H9 (cell line): ENCODE data around the gene LRP10. TPM values are rescaled to one million over a fixed set of nuclear protein-coding genes. Genes with fewer than 3 reads are reported as not detected.

Source experiments
- DNase-seq: peaks from one replicate; pipeline ENCODE4 v3.0.0-alpha.2; 2017
- H2AFZ ChIP-seq: one replicate; pipeline ENCODE4 v1.6.1; 2013; ENCODE audit warnings: mild to moderate bottlenecking, low read length, control low read depth, moderate library complexity
- H2AK5ac ChIP-seq: 2 replicates; pipeline ENCODE4 v1.6.1; 2013; ENCODE audit warnings: low read length, control low read depth, mixed read lengths; ENCODE audit not compliant: insufficient read length
- H2BK120ac ChIP-seq: one replicate; pipeline ENCODE4 v1.6.1; 2013; ENCODE audit warnings: low read depth, mild to moderate bottlenecking, low read length, control low read depth, inconsistent platforms; ENCODE audit not compliant: poor library complexity, severe bottlenecking
- H2BK12ac ChIP-seq: 2 replicates; pipeline ENCODE4 v1.6.1; 2013; ENCODE audit warnings: low read length, control low read depth, mixed read lengths, low read depth; ENCODE audit not compliant: insufficient read length
- H2BK15ac ChIP-seq: 2 replicates; pipeline ENCODE4 v1.6.1; 2013; ENCODE audit warnings: low read depth, low read length, control low read depth
- H2BK20ac ChIP-seq: one replicate; pipeline ENCODE4 v1.6.1; 2013; ENCODE audit warnings: low read depth, mild to moderate bottlenecking, low read length, control low read depth, inconsistent platforms; ENCODE audit not compliant: poor library complexity, severe bottlenecking
- H2BK5ac ChIP-seq: 2 replicates; pipeline ENCODE4 v1.6.1; 2013; ENCODE audit warnings: low read length, control low read depth, mixed read lengths; ENCODE audit not compliant: insufficient read length
- H3K14ac ChIP-seq: 2 replicates; pipeline ENCODE4 v1.6.1; 2013; ENCODE audit warnings: low read length, control low read depth; ENCODE audit not compliant: insufficient read depth
- H3K18ac ChIP-seq: 2 replicates; pipeline ENCODE4 v1.6.1; 2013; ENCODE audit warnings: low read depth, mild to moderate bottlenecking, mixed read lengths, low read length, control low read depth; ENCODE audit not compliant: insufficient read length
- H3K23ac ChIP-seq: 2 replicates; pipeline ENCODE4 v1.6.1; 2013; ENCODE audit warnings: low read length, control low read depth, mixed read lengths, low read depth; ENCODE audit not compliant: insufficient read length
- H3K23me2 ChIP-seq: 2 replicates; pipeline ENCODE4 v1.6.1; 2013; ENCODE audit warnings: low read depth, mild to moderate bottlenecking, mixed read lengths, low read length, control low read depth; ENCODE audit not compliant: insufficient read length, poor library complexity, severe bottlenecking
- H3K27ac ChIP-seq: 2 replicates; pipeline ENCODE4 v1.5.1; 2013; ENCODE audit warnings: low read length, control low read depth, mixed read lengths, low read depth; ENCODE audit not compliant: insufficient read length
- H3K27me3 ChIP-seq: 2 replicates; pipeline ENCODE4 v1.6.1; 2013; ENCODE audit warnings: low read length, control low read depth, inconsistent platforms; ENCODE audit not compliant: insufficient read depth
- H3K4ac ChIP-seq: 2 replicates; pipeline ENCODE4 v1.6.1; 2013; ENCODE audit warnings: low read depth, mild to moderate bottlenecking, control low read depth, inconsistent platforms, low read length, moderate library complexity
- H3K4me1 ChIP-seq: 2 replicates; pipeline ENCODE4 v1.6.1; 2013; ENCODE audit warnings: low read length, control low read depth, inconsistent platforms; ENCODE audit not compliant: insufficient read depth
- H3K4me2 ChIP-seq: 2 replicates; pipeline ENCODE4 v1.6.1; 2013; ENCODE audit warnings: low read length, control low read depth, mixed read lengths; ENCODE audit not compliant: insufficient read length, insufficient read depth
- H3K56ac ChIP-seq: 2 replicates; pipeline ENCODE4 v1.6.1; 2013; ENCODE audit warnings: low read depth, mild to moderate bottlenecking, mixed read lengths, low read length, control low read depth; ENCODE audit not compliant: insufficient read length
- H3K79me1 ChIP-seq: 2 replicates; pipeline ENCODE4 v1.6.1; 2013; ENCODE audit warnings: low read depth, mild to moderate bottlenecking, moderate library complexity, low read length, control low read depth, inconsistent platforms; ENCODE audit not compliant: insufficient read depth, poor library complexity, severe bottlenecking
- H3K79me2 ChIP-seq: 2 replicates; pipeline ENCODE4 v1.6.1; 2013; ENCODE audit warnings: low read length, control low read depth, inconsistent platforms; ENCODE audit not compliant: insufficient read depth
- H3K9ac ChIP-seq: 2 replicates; pipeline ENCODE4 v1.6.1; 2013; ENCODE audit warnings: low read length, control low read depth, mixed read lengths; ENCODE audit not compliant: insufficient read length; ENCODE audit errors: extremely low read depth
- H3K9me3 ChIP-seq: one replicate; pipeline ENCODE4 v1.6.1; 2013; ENCODE audit warnings: low read depth, low read length, inconsistent platforms; ENCODE audit not compliant: control insufficient read depth
- H3T11ph ChIP-seq: one replicate; pipeline ENCODE4 v1.6.1; 2013; ENCODE audit warnings: mild to moderate bottlenecking, low read length, control low read depth, inconsistent platforms
- H4K20me1 ChIP-seq: one replicate; pipeline ENCODE4 v1.6.1; 2013; ENCODE audit not compliant: control insufficient read depth, insufficient read length, insufficient read depth
- H4K5ac ChIP-seq: 2 replicates; pipeline ENCODE4 v1.6.1; 2013; ENCODE audit warnings: low read depth, mild to moderate bottlenecking, mixed read lengths, low read length, control low read depth; ENCODE audit not compliant: insufficient read length
- H4K8ac ChIP-seq: replicated peaks from 2 replicates; pipeline ENCODE4 v1.6.1; 2013; ENCODE audit warnings: low read length, control low read depth, mixed read lengths, low read depth; ENCODE audit not compliant: insufficient read length
- H4K91ac ChIP-seq: 2 replicates; pipeline ENCODE4 v1.6.1; 2013; ENCODE audit warnings: low read depth, mild to moderate bottlenecking, moderate library complexity, mixed read lengths, low read length, control low read depth; ENCODE audit not compliant: insufficient read length
- H3K27ac Mint-ChIP-seq, 3 experiments: 2 replicates in 2 of 3; 3 replicates in 1 of 3; pipeline ENCODE4 v1.8.0; 2020 to 2021; ENCODE audit warnings: mixed read lengths in 3 of 3, mild to moderate bottlenecking in 1 of 3, moderate library complexity in 1 of 3
- H3K27me3 Mint-ChIP-seq: 2 replicates; pipeline ENCODE4 v1.8.0; 2021; ENCODE audit warnings: low read depth, mild to moderate bottlenecking, moderate library complexity, mixed read lengths
- H3K36me3 Mint-ChIP-seq, 3 experiments: 2 replicates in 2 of 3; 3 replicates in 1 of 3; pipeline ENCODE4 v1.8.0; 2020 to 2021; ENCODE audit warnings: low read depth in 3 of 3, mixed read lengths in 3 of 3; ENCODE audit not compliant: insufficient read depth in 1 of 3
- H3K4me1 Mint-ChIP-seq, 2 experiments: 2 replicates each; pipeline ENCODE4 v1.8.0; 2020; ENCODE audit warnings: mixed read lengths in 2 of 2
- H3K4me3 Mint-ChIP-seq, 2 experiments: 2 replicates in 1 of 2; 3 replicates in 1 of 2; pipeline ENCODE4 v1.8.0; 2020 to 2021; ENCODE audit warnings: mild to moderate bottlenecking in 2 of 2, mixed read lengths in 2 of 2, moderate library complexity in 1 of 2
- H3K9me3 Mint-ChIP-seq, 2 experiments: 2 replicates in 1 of 2; 3 replicates in 1 of 2; pipeline ENCODE4 v1.8.0; 2020; ENCODE audit warnings: mild to moderate bottlenecking in 2 of 2, mixed read lengths in 2 of 2, moderate library complexity in 1 of 2
- WGBS: extraction: QIAGEN DNeasy Blood & Tissue Kit; methylation state at CpG from one replicate; pipeline ENCODE4 v1.1.7; 2013; ENCODE audit warnings: missing lambda C conversion rate, low lambda C conversion rate, mixed read lengths; ENCODE audit not compliant: insufficient read length; ENCODE audit errors: extremely low coverage; 5-methylcytosine and 5-hydroxymethylcytosine counted together
- total RNA-seq: library from RNA; stranded (reverse); gene quantifications from 2 replicates; pipeline ENCODE4 v1.2.1, GENCODE V29; 2021
- TF ChIP-seq, protein P1 (sequence below): fragments of 200-600 bp; sonication (generic); conservative IDR thresholded peaks from 3 replicates; pipeline ENCODE4 v1.8.0; 2021; ENCODE audit warnings: antibody characterized with exemption, mild to moderate bottlenecking

Gene LRP10
- total RNA-seq, 1 experiment from 2014 or later, result 13.3 TPM

DNA sequence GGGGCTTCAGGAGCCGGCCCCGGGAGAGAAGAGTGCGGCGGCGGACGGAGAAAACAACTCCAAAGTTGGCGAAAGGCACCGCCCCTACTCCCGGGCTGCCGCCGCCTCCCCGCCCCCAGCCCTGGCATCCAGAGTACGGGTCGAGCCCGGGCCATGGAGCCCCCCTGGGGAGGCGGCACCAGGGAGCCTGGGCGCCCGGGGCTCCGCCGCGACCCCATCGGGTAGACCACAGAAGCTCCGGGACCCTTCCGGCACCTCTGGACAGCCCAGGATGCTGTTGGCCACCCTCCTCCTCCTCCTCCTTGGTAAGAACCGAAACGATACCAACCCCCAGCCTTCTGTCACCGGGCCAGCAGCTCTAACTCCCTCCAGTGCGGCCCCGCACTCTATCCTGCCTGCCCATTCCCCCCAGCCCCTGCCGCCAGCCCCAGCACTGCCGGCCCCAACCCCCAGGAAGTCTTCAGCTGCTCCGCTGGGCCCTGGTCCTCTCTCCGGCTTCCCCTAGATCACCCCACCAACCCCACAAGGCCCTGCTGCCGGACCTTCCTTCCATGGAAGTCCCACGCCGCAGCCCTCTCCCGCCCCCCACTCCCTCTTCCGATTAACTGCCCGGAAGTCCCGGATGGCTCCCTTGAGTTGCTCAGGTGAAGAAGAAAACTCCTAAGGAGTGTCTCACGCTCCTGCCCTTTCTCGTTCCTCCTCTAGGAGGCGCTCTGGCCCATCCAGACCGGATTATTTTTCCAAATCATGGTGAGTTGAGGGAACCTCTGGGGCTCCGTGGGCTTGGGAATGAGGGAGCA lies 693 bp downstream of the LRP10 start:
- WGBS, result no CpG with 5 or more reads among the region's 45 CpGs
- H3K79me1 ChIP-seq, result no peaks in the 10 kb centered on the region
- no peak overlapping the region for H3K23ac ChIP-seq
- H2BK120ac ChIP-seq, result no peak overlapping the region
- Mint-ChIP-seq H3K36me3 (peaks cover 0 to 11% (median 5%) of the 10 kb centered on the region in 3 experiments), H3K27me3 (no peaks in the 10 kb centered on the region), H3K4me1 (peaks cover 14 to 17% of the 10 kb centered on the region in 2 experiments), H3K27ac (peak overlapping the region in 2 of 3 experiments; percentile 71 to 78; a peak in 5 of 7 replicates), H3K9me3 (no peaks in the 10 kb centered on the region), H3K4me3 (peak overlapping the region; percentile 77 to 92)
- H4K8ac ChIP-seq, result no peak overlapping the region
- peaks cover 4% of the 10 kb centered on the region; the same call in 1 of the 2 replicates for H3K4me1 ChIP-seq
- H3K79me2 ChIP-seq, result no peaks in the 10 kb centered on the region
- H4K91ac ChIP-seq, result no peak overlapping the region
- no peak overlapping the region for H2BK12ac ChIP-seq
- no peak overlapping the region for H3K9ac ChIP-seq
- no peak overlapping the region for H3K56ac ChIP-seq
- no peak overlapping the region for H3T11ph ChIP-seq
- no peak overlapping the region for H3K27ac ChIP-seq
- H2AFZ ChIP-seq, result no peak overlapping the region
- H3K23me2 ChIP-seq, result no peaks in the 10 kb centered on the region
- H4K20me1 ChIP-seq, result no peaks in the 10 kb centered on the region
- DNase-seq, result peak; percentile 92
- no peak overlapping the region for H3K4ac ChIP-seq
- no peak overlapping the region; the same call in 1 of the 2 replicates for H3K14ac ChIP-seq
- no peaks in the 10 kb centered on the region for H3K27me3 ChIP-seq
- H3K9me3 ChIP-seq, result no peaks in the 10 kb centered on the region
- H2BK20ac ChIP-seq, result no peak overlapping the region
- H2BK5ac ChIP-seq, result no peak overlapping the region
- H3K4me2 ChIP-seq, result peak overlapping the region; percentile 71
- no peak overlapping the region for H4K5ac ChIP-seq
- no peak overlapping the region for H3K18ac ChIP-seq
- no peak overlapping the region for H2AK5ac ChIP-seq
- TF ChIP-seq, protein P1, sequence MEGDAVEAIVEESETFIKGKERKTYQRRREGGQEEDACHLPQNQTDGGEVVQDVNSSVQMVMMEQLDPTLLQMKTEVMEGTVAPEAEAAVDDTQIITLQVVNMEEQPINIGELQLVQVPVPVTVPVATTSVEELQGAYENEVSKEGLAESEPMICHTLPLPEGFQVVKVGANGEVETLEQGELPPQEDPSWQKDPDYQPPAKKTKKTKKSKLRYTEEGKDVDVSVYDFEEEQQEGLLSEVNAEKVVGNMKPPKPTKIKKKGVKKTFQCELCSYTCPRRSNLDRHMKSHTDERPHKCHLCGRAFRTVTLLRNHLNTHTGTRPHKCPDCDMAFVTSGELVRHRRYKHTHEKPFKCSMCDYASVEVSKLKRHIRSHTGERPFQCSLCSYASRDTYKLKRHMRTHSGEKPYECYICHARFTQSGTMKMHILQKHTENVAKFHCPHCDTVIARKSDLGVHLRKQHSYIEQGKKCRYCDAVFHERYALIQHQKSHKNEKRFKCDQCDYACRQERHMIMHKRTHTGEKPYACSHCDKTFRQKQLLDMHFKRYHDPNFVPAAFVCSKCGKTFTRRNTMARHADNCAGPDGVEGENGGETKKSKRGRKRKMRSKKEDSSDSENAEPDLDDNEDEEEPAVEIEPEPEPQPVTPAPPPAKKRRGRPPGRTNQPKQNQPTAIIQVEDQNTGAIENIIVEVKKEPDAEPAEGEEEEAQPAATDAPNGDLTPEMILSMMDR, result peak; percentile 95
- H2BK15ac ChIP-seq, result no peak overlapping the region
